Mucosa of descending colon (tissue), 3 donors: ENCODE results near the gene JMJD8. TPM values are rescaled to one million over a fixed set of nuclear protein-coding genes. Genes with fewer than 3 reads are reported as not detected.

Source experiments
- ATAC-seq: fragments of 200-7000 bp; cut with Tn5 transposase; one replicate; pipeline ENCODE4 v1.9.1; 2020; ENCODE audit warnings: mild to moderate bottlenecking, moderate library complexity
- DNase-seq, 3 donors: peaks; one replicate each; pipeline ENCODE4 v3.0.0-alpha.2; 2020
- H3K36me3 ChIP-seq: fragments of 200-600 bp; one replicate; pipeline ENCODE4 v1.8.0; 2021; ENCODE audit warnings: low read depth, mild to moderate bottlenecking
- H3K4me1 ChIP-seq: fragments of 200-600 bp; one replicate; pipeline ENCODE4 v1.8.0; 2021; ENCODE audit warnings: low read depth, mild to moderate bottlenecking
- H3K4me3 ChIP-seq: fragments of 200-600 bp; one replicate; pipeline ENCODE4 v1.8.0; 2021; ENCODE audit warnings: mild to moderate bottlenecking
- H3K9me3 ChIP-seq: fragments of 200-600 bp; one replicate; pipeline ENCODE4 v1.8.0; 2021; ENCODE audit warnings: mild to moderate bottlenecking
- intact Hi-C, 2 donors: fragments of 100-400 bp; cut with DNase I in 1 of 2; cut with micrococcal nuclease in 1 of 2; formaldehyde crosslinking; loops; one replicate each; pipeline versions ENCODE4 v1.11.0 to v1.11.1; 2022; cut with DNase I, micrococcal nuclease
- total RNA-seq, 3 donors: library from RNA; stranded (reverse); fragmentation: NEBNext Ultra II Directional in 2 of 3; extraction: Animal tissue kit (Norgen Biotek cat#: 25700) in 2 of 3; gene quantifications; one replicate each; pipeline versions ENCODE4 v1.2.1 to v1.2.4, GENCODE V29; 2021 to 2023
- TF ChIP-seq, protein P1 (sequence below): fragments of 200-600 bp; IDR thresholded peaks from one replicate; pipeline ENCODE4 v1.8.0; 2022; ENCODE audit warnings: antibody characterized with exemption, mild to moderate bottlenecking
- donor health status: DM: no; HTN: no; CAD: no; lungs with moderate emphysema.
- donor health status: DM: no; HTN: no; CAD: no.
- donor health status: DM: no; HTN: yes; CAD: no.

The JMJD8 gene
- total RNA-seq, 3 donors from 2014 or later, result 39.5 to 60.5 (median 46.9) TPM

DNA sequence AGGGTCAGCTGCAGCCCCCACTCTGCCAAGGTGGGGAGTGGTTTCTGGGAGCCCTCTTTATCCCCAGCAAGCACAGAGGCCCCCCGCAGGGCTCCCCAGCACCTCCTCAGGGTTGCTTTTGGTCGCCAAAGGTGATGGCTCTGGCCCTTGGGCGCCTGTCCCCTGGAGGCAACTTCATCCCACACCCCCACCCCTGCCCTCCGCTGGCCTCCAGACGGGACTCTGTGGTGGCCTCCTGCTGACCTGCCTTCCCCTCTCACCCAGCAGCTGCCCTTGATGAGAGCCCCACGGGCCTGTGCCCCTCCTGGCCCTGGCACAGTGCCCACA, 24.0 kb downstream of the JMJD8 start:
- H3K9me3 ChIP-seq, result no peaks in the 10 kb centered on the region
- ATAC-seq (no peak), DNase-seq (no peak)
- H3K36me3 ChIP-seq, result no peaks in the 10 kb centered on the region
- H3K4me3 ChIP-seq, result no peak overlapping the region
- H3K4me1 ChIP-seq, result peaks cover 12% of the 10 kb centered on the region
- intact Hi-C loops, result loop anchor here (10.0 kb wide), 1 partner anchor 85 kb away; no protein-coding TSS in a partner anchor
- TF ChIP-seq, protein P1, sequence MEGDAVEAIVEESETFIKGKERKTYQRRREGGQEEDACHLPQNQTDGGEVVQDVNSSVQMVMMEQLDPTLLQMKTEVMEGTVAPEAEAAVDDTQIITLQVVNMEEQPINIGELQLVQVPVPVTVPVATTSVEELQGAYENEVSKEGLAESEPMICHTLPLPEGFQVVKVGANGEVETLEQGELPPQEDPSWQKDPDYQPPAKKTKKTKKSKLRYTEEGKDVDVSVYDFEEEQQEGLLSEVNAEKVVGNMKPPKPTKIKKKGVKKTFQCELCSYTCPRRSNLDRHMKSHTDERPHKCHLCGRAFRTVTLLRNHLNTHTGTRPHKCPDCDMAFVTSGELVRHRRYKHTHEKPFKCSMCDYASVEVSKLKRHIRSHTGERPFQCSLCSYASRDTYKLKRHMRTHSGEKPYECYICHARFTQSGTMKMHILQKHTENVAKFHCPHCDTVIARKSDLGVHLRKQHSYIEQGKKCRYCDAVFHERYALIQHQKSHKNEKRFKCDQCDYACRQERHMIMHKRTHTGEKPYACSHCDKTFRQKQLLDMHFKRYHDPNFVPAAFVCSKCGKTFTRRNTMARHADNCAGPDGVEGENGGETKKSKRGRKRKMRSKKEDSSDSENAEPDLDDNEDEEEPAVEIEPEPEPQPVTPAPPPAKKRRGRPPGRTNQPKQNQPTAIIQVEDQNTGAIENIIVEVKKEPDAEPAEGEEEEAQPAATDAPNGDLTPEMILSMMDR, result no peak

- ATAC-seq (no peak), DNase-seq (peak in 1 of 3 donors; percentile 46)
- Histone ChIP-seq H3K36me3 (no peaks in the 10 kb centered on the region), H3K4me1 (peaks cover 12% of the 10 kb centered on the region), H3K9me3 (no peaks in the 10 kb centered on the region), H3K4me3 (no peak overlapping the region)
- TF ChIP-seq, protein P1, result no peak
- intact Hi-C loops, result loop anchor here (10.0 kb wide), 2 partner anchors 65 to 85 kb away; partner anchors contain the start of gene RAB40C (in 1 of the 2)
Measured at GRCh38 chr16:659618-660017, 24.5 kb downstream of the JMJD8 start.

DNA sequence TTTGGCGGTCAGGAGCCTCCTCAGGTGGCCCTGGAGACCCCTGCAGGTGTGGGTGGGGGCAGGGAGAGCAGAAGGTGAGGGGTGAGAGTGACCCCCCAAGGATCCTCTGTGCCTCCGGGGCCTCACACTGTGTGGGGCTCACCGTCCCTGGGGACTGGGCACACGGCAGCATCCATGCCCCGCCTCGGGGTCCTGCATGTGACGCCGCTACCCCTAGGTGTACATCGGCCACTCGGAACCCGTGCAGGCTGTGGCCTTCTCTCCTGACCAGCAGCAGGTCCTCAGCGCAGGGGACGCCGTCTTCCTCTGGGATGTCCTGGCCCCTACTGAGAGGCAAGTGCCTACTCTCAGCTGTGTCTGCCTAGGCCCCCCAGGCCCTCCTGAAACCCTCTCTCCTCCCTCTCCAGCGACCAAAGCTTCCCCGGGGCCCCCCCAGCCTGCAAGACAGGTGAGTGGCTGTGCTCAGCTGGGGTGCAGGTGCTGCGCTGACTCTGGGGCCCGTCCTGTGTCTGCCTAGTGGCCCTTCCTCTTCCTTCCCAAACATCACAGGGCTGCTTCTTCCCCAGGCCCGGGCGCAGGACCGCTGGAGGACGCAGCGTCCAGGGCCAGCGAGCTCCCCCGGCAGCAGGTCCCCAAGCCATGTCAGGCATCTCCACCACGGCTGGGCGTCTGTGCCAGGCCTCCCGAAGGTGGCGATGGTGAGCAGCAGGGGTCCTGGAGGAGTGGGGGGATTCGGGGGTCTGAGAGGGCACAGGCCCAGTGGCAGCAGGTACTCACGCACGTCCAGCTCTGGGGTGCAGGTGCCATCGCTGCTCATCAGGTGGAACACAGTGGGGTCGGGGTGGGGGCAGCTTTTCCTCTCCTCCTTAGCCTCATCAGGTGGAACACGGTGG, 25.2 kb downstream of the JMJD8 start:
- DNase-seq, result no peak
- H3K4me3 ChIP-seq, result no peak overlapping the region
- ATAC-seq, result no peak
- intact Hi-C loops, result loop anchor here in 1 of 2 donors (10.0 kb wide), 1 partner anchor 64 kb away; the partner anchor contains the start of gene RAB40C
- TF ChIP-seq, protein P1, result no peak
- peaks cover 12% of the 10 kb centered on the region for H3K4me1 ChIP-seq
- H3K36me3 ChIP-seq, result no peaks in the 10 kb centered on the region
- no peaks in the 10 kb centered on the region for H3K9me3 ChIP-seq

DNA sequence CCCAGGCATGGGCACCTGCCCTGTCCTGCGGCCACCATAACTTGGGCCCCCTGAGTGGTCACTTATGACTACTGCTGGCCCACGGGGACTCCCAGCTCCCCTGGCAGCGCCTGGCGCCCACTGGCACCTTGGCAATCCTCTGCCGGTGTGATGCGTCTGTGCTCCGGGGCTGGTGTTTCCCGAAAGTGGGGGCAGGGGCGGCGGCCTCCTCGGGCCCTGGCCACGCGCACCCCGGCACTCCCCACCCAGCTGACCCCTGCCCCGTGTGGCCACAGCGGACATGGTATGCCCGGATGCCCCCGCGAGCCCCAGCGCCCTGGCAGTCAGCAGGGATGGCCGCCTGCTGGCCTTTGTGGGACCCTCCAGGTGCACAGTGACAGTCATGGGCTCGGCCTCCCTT, 26.6 kb downstream of the JMJD8 start:
- Histone ChIP-seq H3K36me3 (no peaks in the 10 kb centered on the region), H3K9me3 (no peaks in the 10 kb centered on the region), H3K4me3 (no peak overlapping the region), H3K4me1 (peaks cover 12% of the 10 kb centered on the region)
- ATAC-seq, result no peak
- intact Hi-C loops, result loop anchor here in 1 of 2 donors (10.0 kb wide), 1 partner anchor 63 kb away; the partner anchor contains the start of gene RAB40C
- TF ChIP-seq, protein P1, result no peak
- DNase-seq, result no peak

DNA sequence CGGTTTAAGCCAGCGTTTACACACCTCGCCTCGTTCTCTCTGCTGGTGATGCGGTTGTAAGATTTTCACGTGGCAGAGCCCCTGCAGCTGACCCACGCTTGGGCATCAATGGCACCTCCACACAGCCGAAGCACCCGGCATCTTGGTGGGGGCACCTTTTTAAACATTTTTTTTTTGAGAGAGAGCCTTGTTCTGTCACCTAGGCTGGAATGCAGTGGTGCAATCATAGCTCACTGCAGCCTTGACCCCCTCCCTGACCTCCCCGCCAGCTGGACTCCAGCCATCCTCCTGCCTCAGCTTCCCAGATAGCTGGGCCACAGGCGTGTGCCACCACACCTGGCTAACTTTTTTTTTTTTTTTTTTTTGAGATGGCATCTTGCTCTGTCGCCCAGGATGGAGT, 30.1 kb downstream of the JMJD8 start:
- Histone ChIP-seq H3K4me1 (peaks cover 8% of the 10 kb centered on the region), H3K9me3 (no peaks in the 10 kb centered on the region), H3K4me3 (no peak overlapping the region), H3K36me3 (no peaks in the 10 kb centered on the region)
- DNase-seq (no peak), ATAC-seq (no peak)
- TF ChIP-seq, protein P1, result no peak
- intact Hi-C loops, result loop anchor here in 1 of 2 donors (10.0 kb wide), 1 partner anchor 59 kb away; the partner anchor contains the start of gene RAB40C
